Activated CD4-positive, alpha-beta T cell treated with anti-CD3 and anti-CD28 coated beads, Interleukin-2, amount 10 ng/mL, durations not matched to agents 7 days and 5 days (primary cell): Measurements from ENCODE around the gene TNFAIP8L1. TPM values are rescaled to one million over a fixed set of nuclear protein-coding genes. Genes with fewer than 3 reads are reported as not detected.

Experiments
- CTCF ChIA-PET: fragments of 350-600 bp; sonication (Branson Sonifier 250); formaldehyde crosslinking; loops from one replicate; lab custom pipeline; 2021; ENCODE audit warnings: antibody characterized with exemption; lab: Charles Lee
- POLR2A ChIA-PET: fragments of 350-600 bp; sonication (Branson Sonifier 250); formaldehyde crosslinking; loops from one replicate; lab custom pipeline; 2021; ENCODE audit warnings: antibody characterized with exemption; lab: Charles Lee
- DNase-seq: peaks from one replicate; pipeline ENCODE4 v3.0.0-alpha.2; 2020
- H3K27ac Mint-ChIP-seq: one replicate; pipeline ENCODE4 v1.8.0; 2021; ENCODE audit warnings: mild to moderate bottlenecking, moderate library complexity, mixed read lengths
- H3K27me3 Mint-ChIP-seq: one replicate; pipeline ENCODE4 v1.8.0; 2021; ENCODE audit warnings: mixed read lengths
- H3K36me3 Mint-ChIP-seq: one replicate; pipeline ENCODE4 v1.8.0; 2021; ENCODE audit warnings: low read depth, mixed read lengths
- H3K4me1 Mint-ChIP-seq: one replicate; pipeline ENCODE4 v1.8.0; 2021; ENCODE audit warnings: mixed read lengths
- H3K4me3 Mint-ChIP-seq: one replicate; pipeline ENCODE4 v1.8.0; 2021; ENCODE audit warnings: mild to moderate bottlenecking, moderate library complexity, mixed read lengths
- H3K9me3 Mint-ChIP-seq: one replicate; pipeline ENCODE4 v1.8.0; 2021; ENCODE audit warnings: mixed read lengths
- total RNA-seq, 2 experiments: library from RNA; stranded (reverse); gene quantifications; one replicate each; pipeline ENCODE4 v1.2.3, GENCODE V29; 2021

TNFAIP8L1 gene
- total RNA-seq, 2 experiments from 2014 or later: 19.6 to 21.9 TPM

DNA sequence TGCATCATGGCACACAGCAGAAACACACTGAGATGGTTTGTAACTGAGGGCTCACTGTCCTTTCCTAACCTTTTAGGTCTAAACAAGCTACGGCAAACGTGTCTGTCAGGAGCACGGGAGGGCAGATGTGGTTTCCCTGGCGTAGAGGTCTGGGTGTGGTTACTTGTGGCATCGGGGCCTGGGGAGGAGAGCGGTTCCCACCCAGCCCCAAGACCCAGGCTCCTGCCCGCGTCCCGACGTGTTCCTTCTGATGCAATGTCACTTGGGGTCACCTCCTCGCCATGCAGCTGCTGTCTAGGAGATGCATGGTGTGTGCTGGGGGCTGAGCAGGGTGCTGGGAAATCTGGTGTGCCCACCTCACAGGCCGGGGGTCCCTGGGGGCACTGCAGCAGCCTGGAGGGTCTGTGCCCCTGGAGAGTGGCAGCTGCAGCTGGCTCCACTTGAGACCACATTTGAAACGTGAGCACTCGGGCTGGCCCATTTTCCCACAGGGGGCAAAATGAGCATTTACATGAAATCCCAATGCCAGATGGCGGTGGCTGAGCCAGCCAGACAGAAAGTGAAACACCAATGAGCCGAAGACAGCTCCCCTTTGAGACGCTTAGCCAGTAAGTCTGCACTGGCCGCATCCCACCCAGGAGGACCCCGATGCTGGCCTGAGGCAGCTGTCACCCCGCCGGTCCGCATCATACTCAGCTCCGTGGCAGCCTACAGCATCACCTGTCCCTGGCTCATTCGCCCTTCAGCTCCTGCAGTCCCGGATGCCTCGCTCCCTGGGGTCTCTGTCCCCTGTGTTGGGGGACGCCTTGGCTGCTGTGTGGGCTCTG lies 53.1 kb downstream of the TNFAIP8L1 start:
- ChIA-PET POLR2A (no interaction called here), CTCF (no interaction called here)
- peaks cover 3% of the 10 kb centered on the region for H3K4me1 Mint-ChIP-seq
- H3K9me3 Mint-ChIP-seq: no peaks in the 10 kb centered on the region
- H3K27me3 Mint-ChIP-seq: no peaks in the 10 kb centered on the region
- peaks cover 31% of the 10 kb centered on the region for H3K36me3 Mint-ChIP-seq
- H3K27ac Mint-ChIP-seq: no peak overlapping the region
- H3K4me3 Mint-ChIP-seq: no peak overlapping the region
- DNase-seq: no peak

DNA sequence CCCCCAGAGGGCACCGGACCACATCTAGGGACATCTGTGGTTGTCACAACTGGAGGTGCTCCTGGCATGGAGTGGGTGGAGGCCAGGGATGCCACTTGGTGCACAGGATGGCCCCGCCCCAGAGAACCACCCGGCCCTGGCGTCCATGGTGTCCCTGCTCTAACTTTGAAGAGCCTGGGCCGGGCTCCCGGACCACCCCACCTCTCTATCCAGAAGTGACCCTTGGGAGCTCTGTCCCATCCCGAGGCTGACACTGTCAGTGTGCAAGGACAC lies 53.7 kb downstream of the TNFAIP8L1 start:
- Mint-ChIP-seq H3K9me3 (no peaks in the 10 kb centered on the region), H3K27ac (no peak overlapping the region), H3K4me3 (no peak overlapping the region), H3K4me1 (peaks cover 3% of the 10 kb centered on the region), H3K36me3 (peaks cover 31% of the 10 kb centered on the region), H3K27me3 (no peaks in the 10 kb centered on the region)
- ChIA-PET CTCF (no interaction called here), POLR2A (no interaction called here)
- DNase-seq: no peak

DNA sequence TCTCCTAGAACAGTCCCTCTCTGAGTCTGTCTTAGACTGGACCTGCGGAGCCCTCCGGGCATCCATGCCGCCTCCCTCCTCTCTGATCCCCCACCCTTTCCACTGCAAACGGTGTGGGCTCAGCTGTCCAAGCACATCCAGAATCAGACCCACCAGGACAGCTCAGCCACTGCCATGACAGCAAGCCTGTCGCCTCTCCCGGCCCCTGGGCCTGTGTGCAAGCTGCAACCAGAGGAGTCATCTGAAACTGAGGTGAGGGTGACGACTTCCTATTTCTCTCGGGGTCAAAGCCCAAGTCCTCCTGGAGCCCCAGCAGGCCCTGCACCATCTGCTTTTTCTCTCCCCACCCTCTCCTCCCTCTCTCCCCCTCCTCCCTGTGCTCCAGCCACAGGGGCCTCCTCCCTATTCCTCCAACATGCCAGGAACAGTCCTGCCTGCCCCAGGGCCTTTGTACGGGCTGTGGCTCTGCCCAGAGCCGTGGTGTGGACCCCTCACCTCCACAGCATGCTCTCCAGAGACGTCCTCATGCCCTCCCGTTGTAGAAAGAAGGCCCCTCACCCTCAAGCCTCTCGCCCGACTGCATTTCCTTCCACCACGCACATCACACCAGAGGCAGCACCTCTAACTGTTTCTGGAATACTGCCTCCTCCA lies 54.3 kb downstream of the TNFAIP8L1 start:
- CTCF ChIA-PET: no interaction called here
- Mint-ChIP-seq H3K4me3 (no peak overlapping the region), H3K9me3 (no peaks in the 10 kb centered on the region), H3K36me3 (peaks cover 32% of the 10 kb centered on the region), H3K4me1 (peaks cover 3% of the 10 kb centered on the region), H3K27ac (no peak overlapping the region), H3K27me3 (no peaks in the 10 kb centered on the region)
- POLR2A ChIA-PET: no interaction called here
- DNase-seq: no peak

- no peaks in the 10 kb centered on the region for H3K27me3 Mint-ChIP-seq
- POLR2A ChIA-PET: no interaction called here
- CTCF ChIA-PET: no interaction called here
- DNase-seq: no peak
- peaks cover 3% of the 10 kb centered on the region for H3K4me1 Mint-ChIP-seq
- no peaks in the 10 kb centered on the region for H3K9me3 Mint-ChIP-seq
- H3K27ac Mint-ChIP-seq: no peak overlapping the region
- no peak overlapping the region for H3K4me3 Mint-ChIP-seq
- H3K36me3 Mint-ChIP-seq: peaks cover 32% of the 10 kb centered on the region
These were observed 55.1 kb downstream of the TNFAIP8L1 start for GRCh38 chr19:4694211-4694987.

GRCh38 chr19:4695224-4695731 lies 56.0 kb downstream of the TNFAIP8L1 start:
- Mint-ChIP-seq H3K27ac (no peak overlapping the region), H3K4me3 (no peak overlapping the region), H3K9me3 (no peaks in the 10 kb centered on the region), H3K36me3 (peaks cover 35% of the 10 kb centered on the region), H3K27me3 (no peaks in the 10 kb centered on the region), H3K4me1 (peaks cover 3% of the 10 kb centered on the region)
- CTCF ChIA-PET: interaction anchor here (0.6 kb wide), 1 partner anchor 41 kb away, joined by 3 read pairs; no protein-coding TSS in a partner anchor
- POLR2A ChIA-PET: no interaction called here
- no peak for DNase-seq

DNA sequence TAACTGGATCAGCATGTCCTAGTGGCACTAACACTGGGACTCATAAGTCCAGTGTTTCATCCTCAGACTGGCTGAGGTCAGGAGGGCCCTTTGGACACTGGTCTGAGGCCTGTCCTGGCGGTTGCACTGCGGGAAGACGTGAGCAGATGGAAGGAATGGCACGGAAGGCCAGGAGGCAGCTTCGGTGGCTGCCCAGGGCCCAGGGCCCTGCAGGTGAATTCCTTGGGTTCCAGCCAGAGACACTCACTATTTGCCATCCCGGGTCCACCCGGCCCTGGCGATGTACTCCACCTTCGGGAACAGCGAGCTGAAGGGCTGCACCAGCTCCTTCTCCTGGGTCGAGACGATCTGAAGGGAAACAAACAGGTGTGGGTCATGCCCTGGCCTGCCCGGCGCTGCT lies 58.0 kb downstream of the TNFAIP8L1 start:
- ChIA-PET POLR2A (no interaction called here), CTCF (no interaction called here)
- DNase-seq: no peak
- no peaks in the 10 kb centered on the region for H3K27me3 Mint-ChIP-seq
- H3K4me1 Mint-ChIP-seq: peaks cover 3% of the 10 kb centered on the region
- no peak overlapping the region for H3K4me3 Mint-ChIP-seq
- H3K27ac Mint-ChIP-seq: no peak overlapping the region
- peaks cover 42% of the 10 kb centered on the region for H3K36me3 Mint-ChIP-seq
- H3K9me3 Mint-ChIP-seq: no peaks in the 10 kb centered on the region

DNA sequence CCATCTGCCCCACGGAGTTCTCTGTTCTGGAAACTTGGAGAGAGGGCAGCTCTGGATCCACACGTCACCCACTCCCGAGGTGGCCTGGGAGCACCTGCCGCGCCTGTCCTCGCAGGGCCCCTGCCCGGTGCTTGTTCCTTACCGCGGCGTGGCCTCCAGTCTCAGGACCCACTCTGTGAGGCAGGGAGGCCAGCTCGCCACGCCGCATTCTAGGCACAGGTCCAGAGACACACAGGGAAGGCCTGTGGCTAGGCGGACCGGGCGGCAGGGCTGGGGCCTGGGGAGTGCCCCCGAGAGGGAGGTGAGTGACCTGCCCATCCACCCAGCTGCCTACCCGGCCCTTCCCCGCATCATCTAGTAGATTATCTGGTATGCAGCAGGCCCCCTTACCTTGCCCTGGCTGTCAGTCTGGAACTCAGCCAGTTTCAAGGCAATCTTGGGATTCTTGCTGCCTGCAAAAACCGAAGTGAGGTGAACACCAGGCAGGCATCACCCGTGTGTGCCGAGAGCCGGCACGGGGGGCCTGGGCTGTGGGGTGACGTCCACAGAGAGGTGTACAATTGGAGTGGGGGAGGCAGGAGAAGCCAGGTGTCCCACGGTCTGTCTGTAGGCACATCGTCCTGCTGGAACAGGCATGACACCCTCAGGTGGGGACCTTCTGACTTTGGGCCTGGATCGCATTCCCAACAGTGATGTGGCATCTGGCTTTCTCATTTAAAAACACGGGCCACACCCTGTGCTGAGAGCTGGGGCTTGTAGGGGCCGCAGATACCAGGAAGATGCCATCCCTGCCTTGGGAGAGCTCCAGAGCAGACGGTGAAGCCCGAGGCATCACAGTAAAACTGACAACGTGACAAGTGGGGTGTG lies 60.7 kb downstream of the TNFAIP8L1 start:
- Mint-ChIP-seq H3K27ac (no peak overlapping the region), H3K9me3 (no peaks in the 10 kb centered on the region), H3K4me3 (no peak overlapping the region), H3K4me1 (no peaks in the 10 kb centered on the region), H3K36me3 (peaks cover 32% of the 10 kb centered on the region), H3K27me3 (no peaks in the 10 kb centered on the region)
- no peak for DNase-seq
- POLR2A ChIA-PET: no interaction called here
- CTCF ChIA-PET: no interaction called here

- peaks cover 32% of the 10 kb centered on the region for H3K36me3 Mint-ChIP-seq
- no peaks in the 10 kb centered on the region for H3K27me3 Mint-ChIP-seq
- H3K4me3 Mint-ChIP-seq: no peak overlapping the region
- ChIA-PET POLR2A (no interaction called here), CTCF (no interaction called here)
- H3K9me3 Mint-ChIP-seq: no peaks in the 10 kb centered on the region
- no peak for DNase-seq
- H3K4me1 Mint-ChIP-seq: no peaks in the 10 kb centered on the region
- H3K27ac Mint-ChIP-seq: no peak overlapping the region
These were observed 61.3 kb downstream of the TNFAIP8L1 start for GRCh38 chr19:4700693-4700970.

- CTCF ChIA-PET: no interaction called here
- no peaks in the 10 kb centered on the region for H3K4me1 Mint-ChIP-seq
- no peak overlapping the region for H3K4me3 Mint-ChIP-seq
- peaks cover 30% of the 10 kb centered on the region for H3K36me3 Mint-ChIP-seq
- no peak for DNase-seq
- no peak overlapping the region for H3K27ac Mint-ChIP-seq
- POLR2A ChIA-PET: no interaction called here
- H3K27me3 Mint-ChIP-seq: no peaks in the 10 kb centered on the region
- no peaks in the 10 kb centered on the region for H3K9me3 Mint-ChIP-seq
These were observed 62.2 kb downstream of the TNFAIP8L1 start for GRCh38 chr19:4701557-4701956.

DNA sequence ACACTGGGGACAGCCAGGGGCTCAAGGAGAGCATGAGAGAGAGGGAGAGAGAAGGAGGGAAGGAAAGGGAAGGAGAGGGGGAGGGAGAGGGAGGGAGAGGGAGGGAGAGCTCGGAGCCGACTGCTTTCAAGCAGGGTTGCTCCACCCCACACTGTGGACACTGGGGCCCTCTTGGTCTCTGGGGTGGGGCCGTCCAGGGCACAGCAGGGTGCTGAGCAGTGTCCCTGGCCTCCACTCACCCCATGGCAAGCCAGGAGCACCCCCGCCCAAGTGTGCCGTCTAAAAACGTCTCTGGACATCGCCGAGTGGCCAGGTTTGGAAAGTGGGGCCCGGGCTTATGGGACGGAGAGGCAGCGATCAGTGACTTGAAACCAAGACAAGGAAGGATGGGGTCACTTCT lies 63.4 kb downstream of the TNFAIP8L1 start:
- CTCF ChIA-PET: no interaction called here
- H3K27ac Mint-ChIP-seq: no peak overlapping the region
- DNase-seq: no peak

GRCh38 chr19:4703671-4704316 lies 64.5 kb downstream of the TNFAIP8L1 start:
- Mint-ChIP-seq H3K27ac (no peak overlapping the region), H3K4me1 (peaks cover 2% of the 10 kb centered on the region), H3K9me3 (no peaks in the 10 kb centered on the region), H3K27me3 (no peaks in the 10 kb centered on the region), H3K36me3 (peaks cover 27% of the 10 kb centered on the region), H3K4me3 (no peak overlapping the region)
- DNase-seq: no peak
- POLR2A ChIA-PET: interaction anchor here (0.6 kb wide), 1 partner anchor 1855 kb away, joined by 3 read pairs; no protein-coding TSS in a partner anchor
- CTCF ChIA-PET: interaction anchor here (0.6 kb wide), 1 partner anchor 105 kb away, joined by 3 read pairs; no protein-coding TSS in a partner anchor

More for the DNA sequence above, 63.4 kb downstream of the TNFAIP8L1 start:
- Mint-ChIP-seq H3K4me1 (no peaks in the 10 kb centered on the region), H3K9me3 (no peaks in the 10 kb centered on the region), H3K27me3 (no peaks in the 10 kb centered on the region), H3K36me3 (peaks cover 27% of the 10 kb centered on the region), H3K4me3 (no peak overlapping the region)
- POLR2A ChIA-PET: no interaction called here

- no peaks in the 10 kb centered on the region for H3K27me3 Mint-ChIP-seq
- peaks cover 29% of the 10 kb centered on the region for H3K36me3 Mint-ChIP-seq
- ChIA-PET CTCF (no interaction called here), POLR2A (interaction anchor here (0.6 kb wide), 1 partner anchor 1856 kb away, joined by 3 read pairs; no protein-coding TSS in a partner anchor)
- H3K9me3 Mint-ChIP-seq: no peaks in the 10 kb centered on the region
- H3K27ac Mint-ChIP-seq: no peak overlapping the region
- peaks cover 4% of the 10 kb centered on the region for H3K4me1 Mint-ChIP-seq
- H3K4me3 Mint-ChIP-seq: no peak overlapping the region
- DNase-seq: no peak
These were observed 65.0 kb downstream of the TNFAIP8L1 start for GRCh38 chr19:4704317-4704673.
